Astrocyte (in vitro differentiated cells and primary cell): ENCODE results near the gene CAT.

Source experiments
- EZH2 ChIP-seq: IDR thresholded peaks from 2 replicates; pipeline ENCODE4 v1.6.1; 2012; ENCODE audit warnings: mild to moderate bottlenecking, low read length, inconsistent platforms; ENCODE audit not compliant: insufficient read depth
- TF ChIP-seq, protein P1 (sequence below): IDR thresholded peaks from 2 replicates; pipeline ENCODE4 v1.5.1; 2011; ENCODE audit warnings: low read depth, mild to moderate bottlenecking, inconsistent platforms, low read length, moderate library complexity; ENCODE audit not compliant: insufficient read depth

DNA sequence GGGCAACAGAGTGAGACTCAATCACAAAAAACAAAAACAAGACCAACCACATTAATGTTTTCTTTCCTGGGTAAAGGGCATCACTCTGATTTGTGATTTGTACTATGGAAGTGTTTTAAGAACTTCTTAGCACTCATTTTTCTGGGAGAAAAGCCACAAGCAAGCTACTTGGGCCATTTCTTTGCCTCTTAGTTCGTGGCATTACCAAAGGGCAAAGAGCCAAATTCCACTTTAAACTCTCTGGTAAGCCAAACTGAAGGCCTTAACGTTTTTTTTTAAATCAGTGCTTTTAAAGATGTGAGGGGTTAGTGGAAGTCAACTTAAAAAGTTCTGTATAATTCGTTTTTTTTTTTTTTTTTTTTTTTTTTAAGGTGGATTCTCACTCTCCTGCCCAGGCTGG, 36.9 kb downstream of the CAT start:
- TF ChIP-seq, protein P1, sequence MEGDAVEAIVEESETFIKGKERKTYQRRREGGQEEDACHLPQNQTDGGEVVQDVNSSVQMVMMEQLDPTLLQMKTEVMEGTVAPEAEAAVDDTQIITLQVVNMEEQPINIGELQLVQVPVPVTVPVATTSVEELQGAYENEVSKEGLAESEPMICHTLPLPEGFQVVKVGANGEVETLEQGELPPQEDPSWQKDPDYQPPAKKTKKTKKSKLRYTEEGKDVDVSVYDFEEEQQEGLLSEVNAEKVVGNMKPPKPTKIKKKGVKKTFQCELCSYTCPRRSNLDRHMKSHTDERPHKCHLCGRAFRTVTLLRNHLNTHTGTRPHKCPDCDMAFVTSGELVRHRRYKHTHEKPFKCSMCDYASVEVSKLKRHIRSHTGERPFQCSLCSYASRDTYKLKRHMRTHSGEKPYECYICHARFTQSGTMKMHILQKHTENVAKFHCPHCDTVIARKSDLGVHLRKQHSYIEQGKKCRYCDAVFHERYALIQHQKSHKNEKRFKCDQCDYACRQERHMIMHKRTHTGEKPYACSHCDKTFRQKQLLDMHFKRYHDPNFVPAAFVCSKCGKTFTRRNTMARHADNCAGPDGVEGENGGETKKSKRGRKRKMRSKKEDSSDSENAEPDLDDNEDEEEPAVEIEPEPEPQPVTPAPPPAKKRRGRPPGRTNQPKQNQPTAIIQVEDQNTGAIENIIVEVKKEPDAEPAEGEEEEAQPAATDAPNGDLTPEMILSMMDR: no peak
- no peak for TF ChIP-seq EZH2
